Lower lobe of right lung (tissue), 2 donors: ENCODE results near the gene FILIP1L. TPM values are rescaled to one million over a fixed set of nuclear protein-coding genes. Genes with fewer than 3 reads are reported as not detected.
A peak's percentile ranks its signal among the peaks of the same experiment; 100 is the strongest.

ENCODE experiments used
- ATAC-seq, 2 donors: fragments of 200-7000 bp; cut with Tn5 transposase; one replicate each; pipeline ENCODE4 v1.9.1; 2020 to 2022; ENCODE audit warnings: mild to moderate bottlenecking in 2 of 2, moderate library complexity in 2 of 2
- DNase-seq: peaks from one replicate; pipeline ENCODE4 v3.0.0-alpha.2; 2020
- H3K27ac ChIP-seq: fragments of 200-600 bp; one replicate; pipeline ENCODE4 v1.8.0; 2022
- H3K27me3 ChIP-seq: fragments of 200-600 bp; one replicate; pipeline ENCODE4 v1.8.0; 2022; ENCODE audit warnings: low read depth
- H3K36me3 ChIP-seq: fragments of 200-600 bp; one replicate; pipeline ENCODE4 v1.8.0; 2022; ENCODE audit warnings: mild to moderate bottlenecking
- H3K4me1 ChIP-seq: fragments of 200-600 bp; one replicate; pipeline ENCODE4 v1.8.0; 2022
- H3K4me3 ChIP-seq: fragments of 200-600 bp; one replicate; pipeline ENCODE4 v1.8.0; 2022; ENCODE audit warnings: mild to moderate bottlenecking
- H3K9me3 ChIP-seq: fragments of 200-600 bp; one replicate; pipeline ENCODE4 v1.8.0; 2022
- CTCF ChIP-seq: fragments of 200-600 bp; IDR thresholded peaks from one replicate; pipeline ENCODE4 v1.8.0; 2022; ENCODE audit warnings: antibody characterized with exemption, mild to moderate bottlenecking
- intact Hi-C: fragments of 100-400 bp; cut with DNase I; formaldehyde crosslinking; loops from one replicate; pipeline ENCODE4 v1.11.0; 2022
- total RNA-seq: library from RNA; stranded (reverse); fragmentation: NEBNext Ultra II Directional; extraction: Animal tissue kit (Norgen Biotek cat#: 25700); gene quantifications from one replicate; pipeline ENCODE4 v1.2.1, GENCODE V29; 2021
- donor health status: DM: no; HTN: yes; CAD: no; lungs with severe emphysema.

FILIP1L gene
- total RNA-seq, 1 donor from 2014 or later, result 25.0 TPM

GRCh38 chr3:100140976-100141375 lies 26.7 kb upstream of the FILIP1L start:
- H3K9me3 ChIP-seq, result peaks cover 6% of the 10 kb centered on the region
- intact Hi-C loops, result no loop called here
- no peak overlapping the region for H3K4me3 ChIP-seq
- H3K4me1 ChIP-seq, result no peaks in the 10 kb centered on the region
- H3K36me3 ChIP-seq, result no peaks in the 10 kb centered on the region
- H3K27ac ChIP-seq, result no peak overlapping the region
- no peak for TF ChIP-seq CTCF
- no peak for ATAC-seq
- H3K27me3 ChIP-seq, result no peaks in the 10 kb centered on the region
- DNase-seq, result no peak

- intact Hi-C loops, result no loop called here
- no peaks in the 10 kb centered on the region for H3K27me3 ChIP-seq
- no peak for DNase-seq
- ATAC-seq, result peak in 1 of 2 donors; percentile 29
- no peaks in the 10 kb centered on the region for H3K9me3 ChIP-seq
- TF ChIP-seq CTCF, result no peak
- H3K4me3 ChIP-seq, result no peak overlapping the region
- H3K27ac ChIP-seq, result no peak overlapping the region
- H3K36me3 ChIP-seq, result no peaks in the 10 kb centered on the region
- no peaks in the 10 kb centered on the region for H3K4me1 ChIP-seq
Observed at GRCh38 chr3:100136921-100137320, 22.6 kb upstream of the FILIP1L start.

- DNase-seq (no peak), ATAC-seq (no peak)
- Histone ChIP-seq H3K36me3 (no peaks in the 10 kb centered on the region), H3K27me3 (no peaks in the 10 kb centered on the region), H3K9me3 (no peaks in the 10 kb centered on the region), H3K4me1 (no peaks in the 10 kb centered on the region), H3K4me3 (no peak overlapping the region), H3K27ac (no peak overlapping the region)
- intact Hi-C loops, result no loop called here
- no peak for TF ChIP-seq CTCF
Observed at GRCh38 chr3:100131241-100131640, 16.9 kb upstream of the FILIP1L start.

GRCh38 chr3:100129941-100130340 lies 15.6 kb upstream of the FILIP1L start:
- no peak overlapping the region for H3K27ac ChIP-seq
- no peaks in the 10 kb centered on the region for H3K36me3 ChIP-seq
- no peaks in the 10 kb centered on the region for H3K4me1 ChIP-seq
- intact Hi-C loops, result no loop called here
- no peak overlapping the region for H3K4me3 ChIP-seq
- no peak for TF ChIP-seq CTCF
- no peaks in the 10 kb centered on the region for H3K9me3 ChIP-seq
- DNase-seq, result no peak
- no peaks in the 10 kb centered on the region for H3K27me3 ChIP-seq
- ATAC-seq, result no peak

- TF ChIP-seq CTCF, result no peak
- Histone ChIP-seq H3K27ac (no peak overlapping the region), H3K4me1 (peaks cover 6% of the 10 kb centered on the region), H3K4me3 (no peak overlapping the region), H3K27me3 (no peaks in the 10 kb centered on the region), H3K9me3 (no peaks in the 10 kb centered on the region), H3K36me3 (no peaks in the 10 kb centered on the region)
- ATAC-seq, result no peak
- no peak for DNase-seq
- intact Hi-C loops, result no loop called here
Observed at GRCh38 chr3:100128565-100128964, 14.3 kb upstream of the FILIP1L start.

- TF ChIP-seq CTCF, result no peak
- intact Hi-C loops, result no loop called here
- no peaks in the 10 kb centered on the region for H3K36me3 ChIP-seq
Observed at GRCh38 chr3:100127792-100128191, 13.5 kb upstream of the FILIP1L start.

More at GRCh38 chr3:100127792-100128191, 13.5 kb upstream of the FILIP1L start:
- Histone ChIP-seq H3K9me3 (no peaks in the 10 kb centered on the region), H3K4me1 (peaks cover 7% of the 10 kb centered on the region), H3K27me3 (no peaks in the 10 kb centered on the region), H3K4me3 (no peak overlapping the region), H3K27ac (no peak overlapping the region)
- ATAC-seq (no peak), DNase-seq (no peak)
